CD14-positive monocyte (primary cell): ENCODE measurements around the gene CAMK1D. TPM values are rescaled to one million over a fixed set of nuclear protein-coding genes. Genes with fewer than 3 reads are reported as not detected.

Experiments
- DNase-seq, 3 donors: peaks; one replicate each; pipeline ENCODE4 v3.0.0-alpha.2; 2011 to 2022
- H2AFZ ChIP-seq: 2 replicates; pipeline ENCODE4 v1.6.0; 2012; ENCODE audit warnings: mild to moderate bottlenecking, low read depth, low read length, inconsistent platforms; ENCODE audit not compliant: insufficient read depth, poor library complexity, severe bottlenecking
- H3K27ac ChIP-seq, 2 donors: 1 replicate in 1 of 2; 2 replicates in 1 of 2; pipeline ENCODE4 v1.5.1; 2012 to 2013; ENCODE audit warnings: low read length in 2 of 2, control low read depth in 1 of 2, inconsistent platforms in 1 of 2, low read depth in 1 of 2, mild to moderate bottlenecking in 1 of 2
- H3K27me3 ChIP-seq, 2 donors: one replicate each; pipeline versions ENCODE4 v1.6.0 to v1.6.1; 2011 to 2013; ENCODE audit warnings: low read length in 2 of 2; ENCODE audit not compliant: control insufficient read depth in 2 of 2, insufficient read depth in 2 of 2
- H3K36me3 ChIP-seq, 2 donors: replicated peaks in 1 of 2; 1 replicate in 1 of 2; 2 replicates in 1 of 2; pipeline versions ENCODE4 v1.5.1 to v1.6.1; 2012 to 2013; ENCODE audit warnings: low read length in 2 of 2, control low read depth in 1 of 2, inconsistent platforms in 1 of 2, mild to moderate bottlenecking in 1 of 2; ENCODE audit not compliant: insufficient read depth in 2 of 2, control insufficient read depth in 1 of 2
- H3K4me1 ChIP-seq, 2 donors: 1 replicate in 1 of 2; 2 replicates in 1 of 2; pipeline versions ENCODE4 v1.5.1 to v1.6.1; 2012 to 2013; ENCODE audit warnings: low read length in 2 of 2, control low read depth in 1 of 2, inconsistent platforms in 1 of 2, mild to moderate bottlenecking in 1 of 2, moderate library complexity in 1 of 2; ENCODE audit not compliant: insufficient read depth in 2 of 2, control insufficient read depth in 1 of 2
- H3K4me2 ChIP-seq: replicated peaks from 2 replicates; pipeline ENCODE3; 2012; ENCODE audit warnings: low read length, moderate library complexity, mild to moderate bottlenecking; ENCODE audit not compliant: poor library complexity, severe bottlenecking; ENCODE audit errors: extremely low read depth
- H3K4me3 ChIP-seq, 3 experiments: fragments of 200-600 bp in 1 of 3; sonication (generic) in 1 of 3; replicated peaks in 1 of 3; 1 replicate in 2 of 3; 2 replicates in 1 of 3; pipeline ENCODE4 v1.5.1; 2011 to 2013; ENCODE audit warnings: low read length in 3 of 3, mild to moderate bottlenecking in 3 of 3, control low read depth in 2 of 3, low read depth in 2 of 3, inconsistent platforms in 1 of 3, moderate library complexity in 1 of 3
- H3K79me2 ChIP-seq: 2 replicates; pipeline ENCODE4 v1.6.0; 2012; ENCODE audit warnings: mild to moderate bottlenecking, control low read depth, inconsistent platforms, low read length, moderate library complexity; ENCODE audit not compliant: insufficient read depth
- H3K9ac ChIP-seq: 2 replicates; pipeline ENCODE4 v1.6.0; 2017; ENCODE audit warnings: low read length, mild to moderate bottlenecking; ENCODE audit not compliant: insufficient read depth, poor library complexity, severe bottlenecking
- H3K9me3 ChIP-seq, 2 donors: replicated peaks in 1 of 2; 1 replicate in 1 of 2; 2 replicates in 1 of 2; pipeline versions ENCODE4 v1.5.1 to v1.6.1; 2012 to 2013; ENCODE audit warnings: low read length in 2 of 2, control low read depth in 1 of 2; ENCODE audit not compliant: control insufficient read depth in 1 of 2, insufficient read depth in 1 of 2
- H4K20me1 ChIP-seq: 2 replicates; pipeline ENCODE4 v1.6.0; 2012; ENCODE audit warnings: mild to moderate bottlenecking, low read length, control low read depth, moderate library complexity; ENCODE audit not compliant: insufficient read depth
- H3K27ac Mint-ChIP-seq, 7 donors: one replicate each; pipeline ENCODE4 v1.8.0; 2020; ENCODE audit warnings: mild to moderate bottlenecking in 7 of 7, mixed read lengths in 7 of 7, moderate library complexity in 6 of 7, inconsistent platforms in 2 of 7
- H3K27me3 Mint-ChIP-seq, 3 donors: one replicate each; pipeline ENCODE4 v1.8.0; 2021 to 2022; ENCODE audit warnings: low read depth in 3 of 3, mild to moderate bottlenecking in 3 of 3, mixed read lengths in 3 of 3, moderate library complexity in 3 of 3, inconsistent platforms in 1 of 3
- H3K36me3 Mint-ChIP-seq, 2 donors: one replicate each; pipeline ENCODE4 v1.8.0; 2020; ENCODE audit warnings: mixed read lengths in 2 of 2, inconsistent platforms in 1 of 2, mild to moderate bottlenecking in 1 of 2
- H3K4me1 Mint-ChIP-seq: one replicate; pipeline ENCODE4 v1.8.0; 2020; ENCODE audit warnings: mild to moderate bottlenecking, mixed read lengths
- H3K4me3 Mint-ChIP-seq, 2 donors: one replicate each; pipeline ENCODE4 v1.8.0; 2020; ENCODE audit warnings: mild to moderate bottlenecking in 2 of 2, mixed read lengths in 2 of 2, moderate library complexity in 1 of 2
- H3K9me3 Mint-ChIP-seq, 7 donors: one replicate each; pipeline ENCODE4 v1.8.0; 2020 to 2022; ENCODE audit warnings: mixed read lengths in 7 of 7, mild to moderate bottlenecking in 6 of 7, moderate library complexity in 6 of 7, inconsistent platforms in 2 of 7
- WGBS: methylation state at CpG from one replicate; pipeline ENCODE4 v1.1.5; 2013; ENCODE audit warnings: missing lambda C conversion rate; ENCODE audit not compliant: insufficient coverage; 5-methylcytosine and 5-hydroxymethylcytosine counted together
- intact Hi-C, 2 donors: fragments of 100-400 bp; cut with micrococcal nuclease; formaldehyde crosslinking; loops; one replicate each; pipeline versions ENCODE4 v1.15.0 to v1.15.1; 2023
- polyA plus RNA-seq, 3 donors: library from polyadenylated mRNA; depleted of rRNA in 1 of 3; unstranded in 2 of 3; stranded (reverse) in 1 of 3; fragments of 300-500 nt in 2 of 3; fragments of >200 nt in 1 of 3; fragmentation: Illumina TruSeq in 2 of 3; gene quantifications; 1 replicate in 2 of 3; 2 replicates in 1 of 3; pipeline ENCODE4 v1.2.3, GENCODE V29; 2012 to 2021
- TF ChIP-seq, protein P1 (sequence below): fragments of 200-600 bp; IDR thresholded peaks from one replicate; pipeline ENCODE4 v1.8.0; 2022; ENCODE audit warnings: antibody characterized with exemption, mild to moderate bottlenecking

Gene CAMK1D
- polyA plus RNA-seq, 3 donors, result 6.7 to 11.8 (median 7.1) TPM

DNA sequence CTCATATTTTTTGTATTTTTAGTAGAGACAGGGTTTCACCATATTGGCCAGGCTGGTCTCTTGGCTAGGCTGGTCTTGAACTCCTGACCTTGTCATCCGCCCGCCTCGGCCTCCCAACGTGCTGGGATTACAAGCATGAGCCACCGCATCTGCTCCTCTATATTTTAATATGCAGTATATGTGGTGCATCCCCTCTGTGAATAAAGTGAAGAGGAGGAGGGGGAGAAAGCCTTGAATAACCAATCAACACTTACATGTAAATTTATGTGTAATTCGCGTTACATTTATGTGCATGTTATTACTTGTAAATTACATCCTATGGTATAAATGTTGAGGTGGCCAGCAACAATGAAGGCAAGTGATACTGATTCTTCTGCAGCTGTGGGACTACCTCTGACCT lies 342.2 kb downstream of the CAMK1D start:
- H2AFZ ChIP-seq, result no peak overlapping the region
- WGBS, result no CpG with 5 or more reads among the region's 7 CpGs
- no peaks in the 10 kb centered on the region for H3K27me3 ChIP-seq
- no peak overlapping the region for H3K9ac ChIP-seq
- peaks cover 0 to 2% (median 0%) of the 10 kb centered on the region in 3 donors for H3K27me3 Mint-ChIP-seq
- H3K4me1 Mint-ChIP-seq, result no peaks in the 10 kb centered on the region
- no peaks in the 10 kb centered on the region for H3K4me1 ChIP-seq
- no peaks in the 10 kb centered on the region for H3K36me3 ChIP-seq
- TF ChIP-seq, protein P1, sequence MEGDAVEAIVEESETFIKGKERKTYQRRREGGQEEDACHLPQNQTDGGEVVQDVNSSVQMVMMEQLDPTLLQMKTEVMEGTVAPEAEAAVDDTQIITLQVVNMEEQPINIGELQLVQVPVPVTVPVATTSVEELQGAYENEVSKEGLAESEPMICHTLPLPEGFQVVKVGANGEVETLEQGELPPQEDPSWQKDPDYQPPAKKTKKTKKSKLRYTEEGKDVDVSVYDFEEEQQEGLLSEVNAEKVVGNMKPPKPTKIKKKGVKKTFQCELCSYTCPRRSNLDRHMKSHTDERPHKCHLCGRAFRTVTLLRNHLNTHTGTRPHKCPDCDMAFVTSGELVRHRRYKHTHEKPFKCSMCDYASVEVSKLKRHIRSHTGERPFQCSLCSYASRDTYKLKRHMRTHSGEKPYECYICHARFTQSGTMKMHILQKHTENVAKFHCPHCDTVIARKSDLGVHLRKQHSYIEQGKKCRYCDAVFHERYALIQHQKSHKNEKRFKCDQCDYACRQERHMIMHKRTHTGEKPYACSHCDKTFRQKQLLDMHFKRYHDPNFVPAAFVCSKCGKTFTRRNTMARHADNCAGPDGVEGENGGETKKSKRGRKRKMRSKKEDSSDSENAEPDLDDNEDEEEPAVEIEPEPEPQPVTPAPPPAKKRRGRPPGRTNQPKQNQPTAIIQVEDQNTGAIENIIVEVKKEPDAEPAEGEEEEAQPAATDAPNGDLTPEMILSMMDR, result no peak
- H3K27ac ChIP-seq, result no peak overlapping the region
- H3K4me3 ChIP-seq, result no peak overlapping the region
- intact Hi-C loops, result no loop called here
- H3K79me2 ChIP-seq, result no peaks in the 10 kb centered on the region
- no peak overlapping the region for H3K4me2 ChIP-seq
- H3K4me3 Mint-ChIP-seq, result no peak overlapping the region
- H3K36me3 Mint-ChIP-seq, result no peaks in the 10 kb centered on the region
- peaks cover 0 to 3% (median 0%) of the 10 kb centered on the region in 7 donors for H3K9me3 Mint-ChIP-seq
- no peak for DNase-seq
- H4K20me1 ChIP-seq, result peaks cover 3% of the 10 kb centered on the region
- H3K27ac Mint-ChIP-seq, result no peak overlapping the region
- no peaks in the 10 kb centered on the region for H3K9me3 ChIP-seq

DNA sequence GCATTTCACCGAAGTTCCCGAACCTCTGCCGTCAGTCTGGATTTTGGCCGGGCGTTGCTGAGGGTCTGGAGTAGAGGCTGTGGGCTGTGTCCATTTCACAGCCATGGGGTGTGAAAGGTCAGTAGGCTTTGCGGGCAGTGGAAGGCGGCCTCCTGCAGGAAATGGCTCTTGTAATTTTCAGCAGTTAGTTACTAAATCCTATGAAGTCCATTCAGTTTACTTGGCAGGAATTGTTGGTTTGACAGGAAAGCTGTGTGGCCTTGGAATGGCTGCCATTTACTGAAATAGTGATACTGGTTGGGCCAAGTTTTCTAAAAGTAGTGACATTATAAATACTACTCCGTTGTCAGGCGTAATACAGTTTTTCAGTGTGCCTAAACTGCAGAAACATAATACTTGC lies 348.4 kb downstream of the CAMK1D start:
- no peaks in the 10 kb centered on the region for H3K79me2 ChIP-seq
- H2AFZ ChIP-seq, result no peak overlapping the region
- Mint-ChIP-seq H3K9me3 (peaks cover 2 to 21% (median 17%) of the 10 kb centered on the region in 7 donors), H3K36me3 (peaks cover 3% of the 10 kb centered on the region in 2 donors), H3K27me3 (no peaks in the 10 kb centered on the region), H3K27ac (no peak overlapping the region), H3K4me3 (no peak overlapping the region), H3K4me1 (no peaks in the 10 kb centered on the region)
- no peak overlapping the region for H3K4me3 ChIP-seq
- no peak for DNase-seq
- H3K27me3 ChIP-seq, result no peaks in the 10 kb centered on the region
- intact Hi-C loops, result no loop called here
- H4K20me1 ChIP-seq, result no peaks in the 10 kb centered on the region
- no peak overlapping the region for H3K4me2 ChIP-seq
- TF ChIP-seq, protein P1, result no peak
- 97% methylated on average over 7 of the region's 9 CpGs for WGBS
- no peak overlapping the region for H3K9ac ChIP-seq
- H3K4me1 ChIP-seq, result no peaks in the 10 kb centered on the region
- H3K36me3 ChIP-seq, result no peaks in the 10 kb centered on the region
- H3K9me3 ChIP-seq, result peaks cover 0 to 7% of the 10 kb centered on the region in 2 donors
- H3K27ac ChIP-seq, result no peak overlapping the region
